Lower lobe of right lung (tissue), 2 donors: ENCODE data around the gene TCF3. TPM values are rescaled to one million over a fixed set of nuclear protein-coding genes. Genes with fewer than 3 reads are reported as not detected.
A peak's percentile ranks its signal among the peaks of the same experiment; 100 is the strongest.
"Not testable (repeated sequence)": the region's sequence is repeated elsewhere in the genome, so short reads cannot be mapped to it uniquely, and the experiment has no call there.

ENCODE experiments used
- ATAC-seq, 2 donors: fragments of 200-7000 bp; cut with Tn5 transposase; one replicate each; pipeline ENCODE4 v1.9.1; 2020 to 2022; ENCODE audit warnings: mild to moderate bottlenecking in 2 of 2, moderate library complexity in 2 of 2
- DNase-seq: peaks from one replicate; pipeline ENCODE4 v3.0.0-alpha.2; 2020
- H3K27ac ChIP-seq: fragments of 200-600 bp; one replicate; pipeline ENCODE4 v1.8.0; 2022
- H3K27me3 ChIP-seq: fragments of 200-600 bp; one replicate; pipeline ENCODE4 v1.8.0; 2022; ENCODE audit warnings: low read depth
- H3K36me3 ChIP-seq: fragments of 200-600 bp; one replicate; pipeline ENCODE4 v1.8.0; 2022; ENCODE audit warnings: mild to moderate bottlenecking
- H3K4me1 ChIP-seq: fragments of 200-600 bp; one replicate; pipeline ENCODE4 v1.8.0; 2022
- H3K4me3 ChIP-seq: fragments of 200-600 bp; one replicate; pipeline ENCODE4 v1.8.0; 2022; ENCODE audit warnings: mild to moderate bottlenecking
- H3K9me3 ChIP-seq: fragments of 200-600 bp; one replicate; pipeline ENCODE4 v1.8.0; 2022
- CTCF ChIP-seq: fragments of 200-600 bp; IDR thresholded peaks from one replicate; pipeline ENCODE4 v1.8.0; 2022; ENCODE audit warnings: antibody characterized with exemption, mild to moderate bottlenecking
- intact Hi-C: fragments of 100-400 bp; cut with DNase I; formaldehyde crosslinking; loops from one replicate; pipeline ENCODE4 v1.11.0; 2022
- total RNA-seq: library from RNA; stranded (reverse); fragmentation: NEBNext Ultra II Directional; extraction: Animal tissue kit (Norgen Biotek cat#: 25700); gene quantifications from one replicate; pipeline ENCODE4 v1.2.1, GENCODE V29; 2021
- donor health status: DM: no; HTN: yes; CAD: no; lungs with severe emphysema.

Gene TCF3
- total RNA-seq, 1 donor from 2014 or later = 44.5 TPM

GRCh38 chr19:1668486-1669270, 16.3 kb upstream of the TCF3 start:
- H3K9me3 ChIP-seq = no peaks in the 10 kb centered on the region
- no peak overlapping the region for H3K4me3 ChIP-seq
- H3K27me3 ChIP-seq = peaks cover 67% of the 10 kb centered on the region
- TF ChIP-seq CTCF = no peak
- DNase-seq (peak; percentile 35), ATAC-seq (peak in 1 of 2 donors; percentile 37)
- H3K27ac ChIP-seq = no peak overlapping the region
- intact Hi-C loops = no loop called here
- no peaks in the 10 kb centered on the region for H3K36me3 ChIP-seq
- H3K4me1 ChIP-seq = peaks cover 15% of the 10 kb centered on the region

- DNase-seq (no peak), ATAC-seq (no peak)
- H3K4me1 ChIP-seq = peaks cover 15% of the 10 kb centered on the region
- TF ChIP-seq CTCF = no peak
- H3K36me3 ChIP-seq = no peaks in the 10 kb centered on the region
- H3K27me3 ChIP-seq = peaks cover 61% of the 10 kb centered on the region
- intact Hi-C loops = no loop called here
- no peak overlapping the region for H3K27ac ChIP-seq
- H3K9me3 ChIP-seq = no peaks in the 10 kb centered on the region
- H3K4me3 ChIP-seq = no peak overlapping the region
Measured at GRCh38 chr19:1668048-1668485, 15.7 kb upstream of the TCF3 start.

- no peak overlapping the region for H3K27ac ChIP-seq
- no peaks in the 10 kb centered on the region for H3K9me3 ChIP-seq
- H3K4me1 ChIP-seq = peaks cover 8% of the 10 kb centered on the region
- no peak overlapping the region for H3K4me3 ChIP-seq
- no peak for TF ChIP-seq CTCF
- intact Hi-C loops = no loop called here
- peaks cover 37% of the 10 kb centered on the region for H3K27me3 ChIP-seq
- DNase-seq = no peak
- ATAC-seq = peak in 1 of 2 donors; percentile 38
- no peaks in the 10 kb centered on the region for H3K36me3 ChIP-seq
Measured at GRCh38 chr19:1665565-1666047, 13.2 kb upstream of the TCF3 start.

- DNase-seq = no peak
- Histone ChIP-seq H3K4me3 (no peak overlapping the region), H3K27me3 (peaks cover 27% of the 10 kb centered on the region), H3K4me1 (peaks cover 4% of the 10 kb centered on the region), H3K9me3 (no peaks in the 10 kb centered on the region), H3K36me3 (no peaks in the 10 kb centered on the region), H3K27ac (no peak overlapping the region)
- no peak for TF ChIP-seq CTCF
- intact Hi-C loops = no loop called here
- ATAC-seq = no peak
Measured at GRCh38 chr19:1663852-1664251, 11.4 kb upstream of the TCF3 start.

- H3K27ac ChIP-seq, ATAC-seq, DNase-seq, H3K36me3 ChIP-seq, H3K4me3 ChIP-seq, intact Hi-C loops, H3K4me1 ChIP-seq, H3K9me3 ChIP-seq: not testable (repeated sequence)
- peaks cover 21% of the 10 kb centered on the region for H3K27me3 ChIP-seq
Measured at GRCh38 chr19:1663227-1663626, 10.8 kb upstream of the TCF3 start.

- intact Hi-C loops = no loop called here
- Histone ChIP-seq H3K27ac (no peak overlapping the region), H3K36me3 (no peaks in the 10 kb centered on the region), H3K4me1 (peaks cover 5% of the 10 kb centered on the region), H3K9me3 (no peaks in the 10 kb centered on the region), H3K27me3 (peaks cover 9% of the 10 kb centered on the region), H3K4me3 (no peak overlapping the region)
- TF ChIP-seq CTCF = no peak
- DNase-seq = no peak
- ATAC-seq = no peak
Measured at GRCh38 chr19:1661995-1662394, 9.6 kb upstream of the TCF3 start.
